ENCODE data around the gene ATP10A. TPM values are rescaled to one million over a fixed set of nuclear protein-coding genes. Genes with fewer than 3 reads are reported as not detected.

ATP10A gene
- total and polyA plus RNA-seq, 12 donors, result 0.67 to 31.8 (median 16.1) TPM

GRCh38 chr15:25670621-25671020 lies 192.5 kb downstream of the ATP10A start:
- no peaks in the 10 kb centered on the region for H3K36me3 ChIP-seq (replicated peaks in 1 of 2)
- no peaks in the 10 kb centered on the region for H3K9me3 ChIP-seq (replicated peaks in 1 of 3)
- H3K27me3 ChIP-seq, result no peaks in the 10 kb centered on the region
- DNase-seq, result no peak
- TF ChIP-seq POLR2A (IDR thresholded peaks at IDR 0.05), result no peak
- no peak for TF ChIP-seq CTCF (IDR thresholded peaks at IDR 0.05)
- peak overlapping the region in 1 of 4 donors; percentile 24 for H3K4me3 ChIP-seq
- peak overlapping the region in 1 of 5 donors; percentile 46 for H3K27ac ChIP-seq
- H3K4me1 ChIP-seq (replicated peaks in 1 of 2), result peaks cover 10 to 19% of the 10 kb centered on the region in 2 donors
- WGBS, 4 donors, result 17 to 30% (median 24%) methylated on average over 6 of the region's 6 CpGs
- intact Hi-C loops (cut with DNase I), result no loop called here

DNA sequence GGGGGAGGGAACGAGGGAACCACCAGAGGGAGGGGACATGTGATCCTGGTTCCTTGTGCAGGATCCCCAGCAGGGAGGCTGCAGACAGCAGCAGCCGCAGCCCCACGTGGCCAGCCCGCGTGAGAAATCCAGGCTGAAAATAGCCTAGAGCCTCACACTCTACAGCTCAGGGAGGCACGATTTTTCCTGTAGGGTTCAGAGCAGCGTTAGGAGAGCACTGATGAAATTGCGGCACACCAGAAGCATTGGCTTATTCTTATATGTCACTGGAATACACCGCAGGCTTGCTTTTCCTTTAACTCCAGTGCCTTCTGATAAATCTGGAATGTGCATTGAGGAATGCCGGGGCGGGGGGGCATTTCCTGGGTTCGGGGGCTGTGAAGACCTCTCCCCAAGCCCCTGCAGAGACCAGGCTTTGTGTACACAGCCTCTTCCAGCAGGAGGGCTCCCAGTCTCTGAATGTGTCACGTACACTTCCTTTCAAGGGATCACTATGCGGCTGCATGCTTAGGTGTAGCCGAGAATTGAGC lies 193.0 kb downstream of the ATP10A start:
- TF ChIP-seq POLR2A (IDR thresholded peaks at IDR 0.05), result no peak
- no peak for TF ChIP-seq CTCF (IDR thresholded peaks at IDR 0.05)
- peak overlapping the region in 1 of 4 donors; percentile 24 for H3K4me3 ChIP-seq
- DNase-seq, result peak; percentile 54 to 77 (median 67)

DNA sequence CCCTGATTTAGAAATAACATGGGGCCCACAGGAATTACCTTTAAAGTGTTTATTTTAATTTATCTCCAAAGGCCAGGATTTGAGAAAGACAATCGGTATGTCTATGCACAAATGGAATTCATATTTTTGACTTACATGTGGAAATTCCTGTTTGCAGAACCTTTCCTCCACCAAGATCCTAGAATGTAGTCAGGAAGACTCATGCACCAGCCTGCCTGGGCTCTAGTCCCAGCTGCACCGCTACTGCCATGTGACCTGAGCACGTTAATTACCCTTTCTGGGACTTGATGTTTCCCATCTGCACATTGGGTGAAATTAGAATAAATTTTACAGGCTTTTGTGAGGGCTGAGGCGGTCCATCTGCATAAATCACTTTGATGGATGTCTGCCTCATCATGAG lies 194.2 kb downstream of the ATP10A start:
- no peaks in the 10 kb centered on the region for H3K9me3 ChIP-seq (replicated peaks in 1 of 3)
- TF ChIP-seq POLR2A (IDR thresholded peaks at IDR 0.05) (no peak), CTCF (IDR thresholded peaks at IDR 0.05) (no peak)
- no peak overlapping the region for H3K27ac ChIP-seq
- no peak overlapping the region for H3K4me3 ChIP-seq
- H3K36me3 ChIP-seq (replicated peaks in 1 of 2), result no peaks in the 10 kb centered on the region
- H3K4me1 ChIP-seq (replicated peaks in 1 of 2), result peaks cover 10 to 19% of the 10 kb centered on the region in 2 donors
- 75 to 87% (median 84%) methylated on average over 4 of the region's 4 CpGs for WGBS, 4 donors
- no peak for DNase-seq
- intact Hi-C loops (cut with DNase I), result no loop called here
- no peaks in the 10 kb centered on the region for H3K27me3 ChIP-seq

More for the DNA sequence above, 193.0 kb downstream of the ATP10A start:
- intact Hi-C loops (cut with DNase I), result no loop called here
- Histone ChIP-seq H3K9me3 (replicated peaks in 1 of 3) (no peaks in the 10 kb centered on the region), H3K27ac (peak overlapping the region in 1 of 5 donors; percentile 27), H3K27me3 (no peaks in the 10 kb centered on the region), H3K4me1 (replicated peaks in 1 of 2) (peaks cover 10 to 19% of the 10 kb centered on the region in 2 donors), H3K36me3 (replicated peaks in 1 of 2) (no peaks in the 10 kb centered on the region)
- whole genome bisulfite sequencing, 4 donors, result 14 to 18% (median 16%) methylated on average over 5 to 15 of the region's 15 CpGs

GRCh38 chr15:25668236-25668795 lies 194.8 kb downstream of the ATP10A start:
- no peaks in the 10 kb centered on the region for H3K36me3 ChIP-seq (replicated peaks in 1 of 2)
- no peaks in the 10 kb centered on the region for H3K9me3 ChIP-seq (replicated peaks in 1 of 3)
- H3K4me1 ChIP-seq (replicated peaks in 1 of 2), result peaks cover 10 to 19% of the 10 kb centered on the region in 2 donors
- no peaks in the 10 kb centered on the region for H3K27me3 ChIP-seq
- no peak overlapping the region for H3K27ac ChIP-seq
- 87 to 94% (median 89%) methylated on average over 11 of the region's 11 CpGs for WGBS, 4 donors
- intact Hi-C loops (cut with DNase I), result no loop called here
- no peak overlapping the region for H3K4me3 ChIP-seq
- no peak for TF ChIP-seq POLR2A (IDR thresholded peaks at IDR 0.05)
- TF ChIP-seq CTCF (IDR thresholded peaks at IDR 0.05), result no peak
- no peak for DNase-seq

Data from adrenal gland (tissue), 12 donors.